Activated CD4-positive, alpha-beta T cell treated with anti-CD3 and anti-CD28 coated beads for 24 hours (primary cell): ENCODE measurements around the gene NRF1.
"Not testable (repeated sequence)": the region's sequence is repeated elsewhere in the genome, so short reads cannot be mapped to it uniquely, and the experiment has no call there.

Experiments used
- DNase-seq, 2 donors: peaks; one replicate each; pipeline ENCODE4 v3.0.0-alpha.2; 2020; ENCODE audit warnings: low read depth in 2 of 2

NRF1 gene

DNA sequence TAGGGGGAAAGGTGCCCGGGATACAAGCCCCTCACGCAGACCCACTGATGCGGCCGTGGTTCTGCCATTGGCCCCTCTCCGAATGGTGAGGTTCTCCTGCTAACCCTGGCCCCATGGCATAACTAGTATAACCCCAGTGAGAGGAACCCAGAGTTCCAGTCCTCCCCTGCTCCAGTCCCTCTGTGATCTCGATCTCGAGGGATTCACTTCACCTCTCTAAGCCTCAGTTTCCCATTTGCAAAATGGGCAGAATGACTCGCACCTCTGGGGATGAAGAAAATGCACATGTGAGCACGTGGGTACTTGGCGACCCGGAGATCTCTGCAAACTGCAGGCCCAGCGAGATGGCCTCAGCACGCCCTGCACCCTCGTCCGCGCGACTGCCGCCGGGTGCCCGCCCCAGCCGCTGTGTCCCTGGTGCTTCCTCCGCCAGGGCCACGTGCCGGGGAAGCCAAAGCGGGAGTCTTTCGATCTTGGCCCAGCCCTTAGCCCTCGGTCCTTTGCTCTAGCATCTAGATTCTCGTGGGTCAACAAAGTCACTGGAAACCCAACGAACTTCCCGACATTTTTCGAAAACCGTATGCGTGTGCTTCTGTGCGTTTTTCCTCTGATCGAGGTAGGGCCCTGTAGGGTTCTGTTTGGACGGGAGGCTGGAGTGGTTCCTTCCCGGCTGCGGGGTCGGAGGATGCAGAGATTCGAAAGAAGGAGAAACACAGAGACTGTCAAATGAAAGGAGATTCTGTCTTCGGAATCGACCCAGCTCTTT lies 171.5 kb downstream of the NRF1 start:
- no peak for DNase-seq

DNA sequence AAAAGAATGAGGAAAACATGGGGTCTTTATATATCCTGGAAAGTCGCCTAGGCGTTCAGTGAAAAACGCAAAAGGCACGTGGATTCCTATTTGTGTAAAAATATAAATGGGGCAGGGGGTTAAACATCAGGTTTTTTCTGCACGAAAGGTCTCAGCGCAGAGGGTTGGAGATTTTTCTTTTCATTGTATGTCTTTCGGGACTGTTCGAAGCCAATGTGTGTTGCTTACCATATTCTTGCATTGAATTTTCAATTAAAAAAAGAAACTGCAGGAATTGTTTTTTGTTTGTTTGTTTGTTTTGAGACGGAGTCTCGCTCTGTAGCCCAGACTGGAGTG lies 172.0 kb downstream of the NRF1 start:
- no peak for DNase-seq

DNA sequence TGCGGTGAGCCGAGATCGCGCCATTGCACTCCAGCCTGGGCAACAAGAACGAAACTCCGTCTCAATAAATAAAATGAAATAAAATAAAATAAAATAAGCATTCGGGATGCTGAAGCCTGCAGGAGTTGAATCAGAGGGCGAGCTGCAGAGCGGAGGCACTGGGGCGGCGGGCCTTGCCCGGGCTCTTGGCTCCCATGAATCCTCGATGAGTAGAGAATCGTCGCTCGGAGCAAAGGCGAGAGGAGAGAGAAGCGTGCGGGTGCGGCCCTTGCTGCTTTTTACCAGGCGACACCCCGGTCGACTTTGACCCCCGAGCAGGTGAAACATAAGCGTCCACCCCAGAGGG lies 172.9 kb downstream of the NRF1 start:
- DNase-seq = no peak

DNA sequence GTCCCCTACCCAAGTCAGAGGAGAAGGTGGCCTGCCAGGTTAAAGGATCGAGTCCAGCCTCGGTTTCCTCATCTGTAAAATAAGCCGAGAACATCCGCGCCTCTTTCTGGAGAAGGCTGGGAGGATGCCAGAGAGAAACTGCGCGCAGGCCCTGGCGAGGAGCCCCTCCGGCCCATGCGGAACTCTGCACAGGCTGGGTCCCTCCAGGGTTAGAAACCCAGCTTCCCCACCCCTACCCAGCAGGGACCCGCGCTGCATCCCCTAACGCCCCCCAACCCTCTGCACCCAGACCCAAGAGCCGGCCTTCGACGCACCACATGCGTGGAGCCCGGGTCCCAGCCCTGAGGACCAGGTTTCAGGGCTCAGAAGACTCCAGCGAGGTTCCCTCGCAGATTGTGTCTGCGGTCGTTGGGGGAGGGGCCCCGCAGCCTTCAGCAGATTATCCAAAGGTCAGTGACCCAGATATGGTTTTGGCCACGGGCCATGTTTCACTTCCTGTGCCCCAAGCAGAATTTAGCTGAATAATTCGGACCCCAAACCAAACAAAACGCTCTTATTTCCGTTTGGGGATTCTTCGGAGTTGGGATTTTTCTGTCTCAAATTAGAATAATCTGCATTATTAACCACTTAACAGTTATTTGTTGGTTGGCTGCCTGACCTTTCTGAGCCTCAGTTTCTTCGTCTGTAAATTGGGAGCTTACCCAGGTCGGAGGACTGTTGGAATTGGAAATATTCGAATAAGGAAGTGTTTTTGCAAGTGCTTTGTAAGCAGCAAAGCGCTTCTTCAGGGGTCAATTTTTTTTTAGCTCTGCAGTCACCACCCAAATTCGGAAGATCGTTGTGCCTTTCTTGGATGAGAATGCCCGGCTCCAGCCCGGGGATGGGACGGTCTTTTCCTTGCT lies 173.5 kb downstream of the NRF1 start:
- DNase-seq = no peak

DNA sequence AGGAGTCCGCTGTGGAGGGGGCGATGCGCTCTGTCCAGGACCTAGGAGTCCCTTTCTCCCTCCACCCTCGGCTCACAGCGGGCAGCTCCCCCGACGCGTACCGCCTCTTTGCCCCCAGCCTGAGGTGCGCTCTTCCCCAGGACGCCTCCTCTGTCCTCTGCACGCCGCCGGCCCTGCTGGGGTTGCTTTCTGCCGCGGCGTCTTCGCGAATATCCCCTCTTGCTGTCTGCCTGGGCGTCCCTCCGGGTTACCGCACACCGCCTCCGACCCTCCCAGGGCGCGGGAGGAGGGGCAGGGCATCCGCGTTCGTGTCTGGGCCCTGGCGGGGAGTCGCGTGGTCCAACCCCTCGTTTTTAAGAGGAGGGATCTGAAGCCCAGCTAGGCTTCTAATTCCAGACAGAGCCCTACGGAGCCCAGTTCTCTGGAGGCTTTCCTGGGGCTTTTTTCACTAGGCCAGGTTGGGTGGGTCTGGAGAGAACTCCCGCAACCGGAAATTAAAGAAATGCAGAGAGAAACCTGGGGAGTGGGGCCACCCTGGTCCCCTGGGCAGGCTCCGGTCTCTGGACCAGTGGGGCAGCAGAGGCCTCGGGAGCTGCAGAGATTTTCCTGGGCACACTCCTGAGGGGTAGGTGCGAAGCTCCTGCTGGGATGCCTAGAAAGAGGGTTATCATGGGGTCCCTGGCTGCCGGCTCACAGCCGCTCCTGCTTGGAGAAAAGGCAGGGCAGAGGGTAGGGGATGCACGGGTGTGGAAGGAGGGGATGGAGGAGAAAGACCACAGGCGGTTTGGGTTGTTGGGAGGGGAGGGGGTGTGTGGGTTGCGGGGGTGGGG lies 174.4 kb downstream of the NRF1 start:
- DNase-seq = no peak

DNA sequence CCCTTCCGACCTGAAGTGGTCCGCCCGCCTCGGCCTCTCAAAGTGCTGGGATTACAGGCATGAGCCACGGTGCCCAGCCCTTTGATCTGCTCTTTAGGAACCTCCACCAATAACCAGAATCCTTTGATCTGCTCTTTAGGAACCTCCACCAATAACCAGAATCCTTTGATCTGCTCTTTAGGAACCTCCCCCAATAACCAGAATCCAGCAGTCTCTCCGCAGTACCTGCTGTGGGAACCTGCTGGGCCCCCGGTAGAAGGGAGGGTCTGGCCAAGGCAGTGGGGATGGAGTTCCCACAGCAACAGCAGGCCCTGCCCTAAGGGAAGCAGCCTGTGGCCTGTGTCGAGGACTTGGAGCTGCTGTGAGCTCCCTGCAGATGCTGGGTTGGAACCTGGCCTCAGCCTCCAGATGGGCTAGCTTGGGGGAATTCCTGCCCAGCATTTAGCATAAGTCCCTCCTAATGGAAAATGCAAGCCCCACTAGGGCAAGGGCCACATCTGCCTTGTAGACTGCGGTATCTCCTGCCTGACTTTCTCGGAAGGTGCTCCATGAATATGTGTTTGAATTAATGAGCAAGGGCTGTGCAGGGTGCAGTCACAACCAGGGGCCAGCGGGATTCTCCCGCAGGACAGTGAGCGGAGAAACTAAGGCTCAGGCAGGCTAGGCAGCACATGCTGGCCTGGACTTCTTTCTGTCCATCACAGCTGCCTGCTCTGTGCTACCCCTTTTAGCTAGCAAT lies 175.5 kb downstream of the NRF1 start:
- no peak for DNase-seq

DNA sequence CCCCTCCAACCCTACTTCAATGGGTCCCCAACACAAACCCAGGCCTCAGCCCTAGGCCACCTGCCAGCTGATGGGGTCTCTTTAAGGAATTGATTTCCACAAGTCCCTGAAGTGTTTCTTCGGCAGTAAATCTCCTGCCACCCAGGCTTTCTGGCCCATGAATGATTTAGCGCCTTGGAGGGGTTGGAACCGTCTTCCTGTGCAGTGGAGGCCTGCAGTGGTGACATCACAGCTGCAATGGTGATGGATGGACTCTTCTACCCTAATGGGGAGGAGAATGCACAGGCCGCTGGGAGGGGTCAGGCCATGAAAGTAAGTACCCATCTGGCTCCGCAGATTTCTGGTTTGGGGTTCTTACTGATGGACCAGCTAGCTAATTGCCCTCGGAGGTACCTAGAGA lies 177.5 kb downstream of the NRF1 start:
- no peak for DNase-seq

DNA sequence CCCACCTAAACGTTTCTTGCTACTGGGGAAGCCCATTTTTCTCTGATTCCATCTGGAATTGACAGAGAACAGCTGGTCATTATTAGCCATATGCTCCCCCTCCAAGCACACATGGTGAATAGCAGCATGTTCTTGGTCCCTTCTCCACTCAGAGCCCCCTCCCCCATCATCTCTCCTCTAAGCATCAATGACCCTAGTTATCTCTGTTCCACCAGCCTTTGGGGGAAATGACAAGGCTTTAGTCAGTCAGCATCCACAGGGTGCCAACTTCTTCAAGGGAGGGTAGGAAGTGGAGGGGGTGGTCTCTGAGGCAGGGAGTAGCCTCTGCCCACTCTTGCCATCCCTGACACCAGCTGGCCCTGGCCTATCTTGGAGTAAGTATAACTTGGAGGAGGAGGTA lies 178.1 kb downstream of the NRF1 start:
- no peak for DNase-seq

DNA sequence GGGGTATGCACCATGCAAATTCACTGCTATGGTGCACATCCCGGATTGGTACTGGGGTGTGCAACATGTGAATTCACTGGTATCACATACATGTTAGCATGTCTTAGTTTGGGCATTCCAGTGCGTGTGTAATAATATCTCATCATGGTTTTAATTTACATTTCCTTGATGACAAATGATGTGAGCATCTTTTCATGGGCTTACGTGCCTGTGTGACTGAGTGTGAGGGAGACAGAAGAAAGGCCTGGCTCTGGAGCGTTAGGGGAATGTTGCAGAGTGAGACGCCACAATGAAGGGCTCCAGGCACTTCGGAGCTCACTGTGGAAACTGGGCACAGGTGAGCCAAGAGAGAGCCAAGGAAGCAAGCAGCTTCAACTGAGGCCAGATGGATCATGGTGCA lies 178.6 kb downstream of the NRF1 start:
- no peak for DNase-seq

DNA sequence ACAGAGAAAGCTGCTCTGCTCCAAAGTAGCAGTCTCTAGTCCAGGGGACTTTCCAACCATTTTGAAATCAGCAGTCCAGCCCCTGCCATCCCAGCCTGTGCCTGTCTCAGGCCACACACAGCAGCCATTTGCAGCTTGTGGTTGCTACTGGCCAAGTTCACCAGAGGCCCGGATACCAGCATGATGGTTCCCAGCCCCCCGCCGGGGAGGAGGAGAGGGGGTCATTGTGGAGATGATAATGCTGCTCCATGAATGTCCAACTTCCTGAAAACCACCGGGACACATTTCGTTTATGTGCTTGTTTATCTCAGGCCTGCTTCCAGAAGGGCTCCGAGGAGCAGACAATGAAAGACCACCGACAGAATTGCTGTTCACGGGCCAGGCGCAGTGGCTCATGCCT lies 181.2 kb downstream of the NRF1 start:
- DNase-seq = no peak

DNA sequence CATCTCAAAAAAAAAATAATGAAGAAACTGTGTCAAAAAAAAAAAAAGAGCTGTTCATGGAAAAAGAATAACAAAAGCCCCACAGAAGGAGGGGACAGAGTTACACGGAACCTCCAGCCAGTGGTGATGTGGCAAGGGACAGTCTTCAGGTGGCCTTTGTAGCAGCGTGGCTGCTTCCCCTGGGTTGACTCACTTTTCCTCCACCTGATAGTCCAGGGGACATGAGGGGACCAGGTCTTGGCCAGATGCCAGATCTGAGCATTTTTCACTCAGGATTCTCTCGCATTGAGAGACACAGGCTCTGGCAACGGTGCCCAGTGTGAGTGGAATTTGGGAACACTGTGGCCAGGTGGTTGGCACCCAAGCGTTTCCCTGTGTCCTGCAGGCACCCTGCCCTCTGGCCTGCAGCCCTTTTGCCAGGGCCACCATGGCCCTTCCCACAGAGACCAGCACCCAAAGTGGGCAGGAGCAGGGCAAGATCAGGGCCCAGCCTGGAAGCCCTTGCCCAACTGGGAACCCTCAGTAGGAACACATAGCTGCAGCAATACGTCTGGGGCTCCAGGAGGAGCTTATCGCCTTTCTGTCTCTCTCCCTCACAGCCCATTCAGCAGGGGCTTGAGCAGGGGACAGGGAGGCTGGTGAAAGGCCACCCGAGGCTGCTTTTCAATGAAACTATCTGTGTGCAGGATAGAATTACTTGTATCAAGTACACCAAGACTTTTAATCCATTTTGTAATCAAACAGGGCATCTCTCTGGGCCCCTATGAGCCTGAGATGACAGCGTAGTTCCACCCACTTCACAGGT lies 182.2 kb downstream of the NRF1 start:
- DNase-seq = no peak

DNA sequence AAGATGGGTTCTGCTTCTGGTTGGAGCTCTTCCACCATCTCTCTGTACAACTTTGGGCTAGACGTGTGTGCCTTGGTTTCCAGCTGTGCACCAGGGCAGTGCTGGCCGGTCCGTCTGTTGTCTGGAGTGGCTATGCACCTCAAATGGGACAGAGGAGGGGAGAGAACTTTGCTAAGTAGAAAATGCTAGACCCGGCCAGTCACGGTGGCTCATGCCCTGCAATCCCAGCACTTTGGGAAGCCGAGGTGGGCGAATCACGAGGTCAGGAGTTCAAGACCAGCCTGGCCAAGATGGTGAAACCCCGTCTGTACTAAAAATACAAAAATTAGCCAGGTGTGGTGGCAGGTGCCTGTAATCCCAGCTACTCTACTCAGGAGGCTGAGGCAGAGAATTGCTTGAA lies 182.9 kb downstream of the NRF1 start:
- not testable (repeated sequence) for DNase-seq

DNA sequence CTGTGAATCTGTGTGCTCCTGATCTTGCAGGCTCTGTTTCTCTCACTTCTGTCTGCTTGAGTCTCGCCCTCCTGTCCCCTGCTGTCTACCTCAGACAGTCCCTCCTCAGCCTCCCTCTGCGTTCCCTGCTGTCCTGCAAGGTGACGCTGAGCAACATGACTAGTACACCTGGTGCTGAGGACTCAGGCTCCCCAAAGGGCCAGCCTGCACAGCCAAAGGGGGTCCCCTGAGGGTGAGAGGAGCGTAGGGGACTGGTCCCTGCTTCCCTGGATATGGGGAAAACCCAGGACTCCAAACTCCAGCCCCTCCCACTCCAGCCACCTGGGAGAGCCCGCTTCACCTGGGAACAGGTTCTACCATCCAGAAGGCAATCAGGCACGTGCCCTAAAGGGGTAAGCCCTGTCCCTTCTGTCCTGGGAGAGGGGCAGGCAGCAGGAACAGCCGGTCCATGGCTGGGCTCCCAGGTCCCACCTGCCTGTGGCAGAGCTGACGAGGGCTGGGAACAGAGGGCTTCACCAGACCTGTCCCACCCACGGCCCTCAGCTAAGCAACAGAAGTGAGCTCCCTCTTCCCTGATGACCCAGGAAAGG lies 184.8 kb downstream of the NRF1 start:
- no peak for DNase-seq

DNA sequence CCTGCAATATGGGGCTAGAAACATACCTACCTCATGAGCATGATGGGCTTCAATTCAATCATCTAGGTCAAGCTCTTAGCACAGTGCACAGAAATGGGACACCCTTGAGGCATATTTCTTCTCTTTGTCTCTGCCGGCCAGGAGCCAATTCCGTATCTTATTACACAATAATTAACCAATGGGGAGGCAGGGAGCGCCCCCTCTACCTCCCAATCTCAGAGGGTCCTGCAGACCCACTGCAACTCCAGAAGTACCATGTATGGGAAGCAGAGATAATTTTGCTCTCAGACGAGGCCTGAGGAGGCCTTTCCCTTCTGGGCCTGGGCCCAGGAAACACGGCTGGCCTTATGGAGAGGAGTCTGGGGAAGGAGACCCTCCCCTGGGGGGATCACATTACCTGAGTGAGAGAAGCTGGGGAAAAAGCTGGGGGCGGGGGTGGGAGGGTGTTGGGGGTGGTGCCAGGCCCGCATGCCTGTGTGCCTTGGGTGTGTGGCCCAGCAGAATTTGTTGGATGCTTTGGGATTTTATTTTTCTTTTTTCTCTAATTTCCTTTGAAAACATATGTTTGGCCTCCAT lies 185.8 kb downstream of the NRF1 start:
- no peak for DNase-seq

DNA sequence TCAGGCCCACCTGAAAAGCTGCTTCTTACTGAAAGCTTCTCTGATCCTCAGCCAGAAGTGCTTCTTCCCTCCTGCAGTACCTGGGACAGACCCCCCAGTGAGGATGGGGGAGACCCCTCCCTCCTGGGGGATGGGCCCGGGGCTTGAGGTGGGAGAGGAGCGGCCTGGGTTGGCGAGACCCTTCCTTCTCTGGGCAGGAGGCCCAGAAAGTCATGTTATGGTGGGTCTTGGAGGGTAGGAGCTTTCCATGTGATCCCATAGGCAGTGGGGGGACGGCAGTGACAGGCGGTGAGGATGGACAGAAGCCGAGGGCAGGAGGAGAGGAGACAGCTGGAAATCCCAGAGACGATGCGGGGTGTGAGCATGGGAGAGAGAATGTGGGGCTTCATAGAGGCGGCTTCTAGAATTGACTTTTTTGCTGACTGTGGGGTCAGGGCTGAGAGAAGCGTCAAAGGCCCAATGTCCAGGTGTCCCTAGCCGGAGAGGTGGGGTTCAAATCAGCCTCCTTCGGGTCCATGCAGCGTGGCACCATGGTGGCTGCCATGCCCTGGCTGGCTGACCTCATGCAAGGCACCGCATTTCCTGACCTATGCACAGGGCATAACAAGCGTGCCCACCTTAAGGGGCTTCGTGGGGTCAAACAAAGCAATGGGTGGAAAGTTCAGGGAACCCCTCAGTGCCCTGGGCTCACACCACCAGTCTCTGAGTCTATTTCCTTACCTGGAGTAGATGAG lies 187.3 kb downstream of the NRF1 start:
- DNase-seq = no peak

DNA sequence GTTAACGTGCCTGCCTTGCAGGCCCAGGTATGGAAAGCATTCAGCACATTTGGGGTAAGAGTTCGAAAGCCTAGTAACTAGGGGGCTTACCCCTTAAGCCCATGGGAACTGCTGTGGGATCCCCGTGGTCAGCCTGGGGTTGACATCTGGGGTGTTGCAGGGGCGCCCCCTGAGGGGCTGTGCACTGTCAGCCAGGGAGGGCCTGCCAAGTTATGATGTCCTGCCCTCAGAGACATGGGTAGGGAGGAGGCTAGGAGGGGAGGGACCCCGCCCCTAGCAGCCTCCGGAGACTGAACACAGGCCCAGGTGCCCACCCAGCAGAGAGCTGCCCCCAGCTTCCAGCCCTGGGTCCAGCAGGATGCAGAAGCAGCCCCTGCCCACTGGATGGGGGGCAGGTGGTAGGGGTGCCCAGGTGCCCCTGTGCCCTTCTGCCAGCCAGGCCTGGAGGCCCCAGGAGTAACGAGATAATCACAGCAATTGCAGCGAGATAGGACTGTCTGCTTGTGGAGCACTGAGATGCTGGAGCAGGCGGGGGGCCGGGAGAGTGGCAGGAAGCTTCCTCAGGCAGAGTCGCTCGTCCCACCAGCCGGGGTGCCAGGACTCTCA lies 187.9 kb downstream of the NRF1 start:
- no peak for DNase-seq

DNA sequence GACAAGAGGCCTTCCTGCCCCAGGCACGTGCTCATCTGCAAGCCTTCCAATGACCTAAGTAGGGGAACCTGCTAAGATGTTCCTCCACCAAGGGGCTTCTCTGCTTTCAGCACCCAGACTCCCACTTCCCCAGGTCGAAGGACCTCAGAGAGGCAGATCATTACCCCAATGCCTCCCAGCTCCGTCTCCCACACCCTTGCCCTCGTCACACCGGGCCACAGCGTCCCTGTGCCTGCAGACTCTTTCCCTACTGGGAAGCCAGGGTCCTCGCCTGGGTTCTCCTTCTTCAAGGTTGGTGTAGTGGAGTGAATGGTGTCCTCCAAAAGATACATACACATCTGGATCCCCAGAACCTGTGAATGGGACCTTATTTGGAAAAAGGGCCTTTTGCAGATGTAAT lies 189.4 kb downstream of the NRF1 start:
- DNase-seq = no peak

DNA sequence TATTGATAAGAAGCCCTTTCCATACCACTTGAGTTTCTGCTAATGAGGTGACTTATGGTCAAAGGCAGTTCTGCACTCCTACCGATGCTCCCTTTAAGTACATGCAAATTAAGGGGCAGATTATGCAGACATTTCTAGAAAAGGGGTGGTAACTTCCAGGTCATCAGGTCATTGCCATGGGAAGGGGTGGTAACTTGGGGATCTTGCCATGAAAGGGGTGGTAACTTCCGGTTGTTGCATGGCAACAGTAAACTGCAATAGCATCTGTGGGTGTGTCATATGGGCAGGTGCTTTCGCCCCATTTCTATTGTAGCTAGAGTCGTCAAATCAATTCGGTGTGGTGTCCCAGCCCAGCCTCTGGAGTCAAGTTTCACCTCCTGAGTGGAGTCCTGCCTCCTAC lies 190.4 kb downstream of the NRF1 start:
- DNase-seq = no peak

DNA sequence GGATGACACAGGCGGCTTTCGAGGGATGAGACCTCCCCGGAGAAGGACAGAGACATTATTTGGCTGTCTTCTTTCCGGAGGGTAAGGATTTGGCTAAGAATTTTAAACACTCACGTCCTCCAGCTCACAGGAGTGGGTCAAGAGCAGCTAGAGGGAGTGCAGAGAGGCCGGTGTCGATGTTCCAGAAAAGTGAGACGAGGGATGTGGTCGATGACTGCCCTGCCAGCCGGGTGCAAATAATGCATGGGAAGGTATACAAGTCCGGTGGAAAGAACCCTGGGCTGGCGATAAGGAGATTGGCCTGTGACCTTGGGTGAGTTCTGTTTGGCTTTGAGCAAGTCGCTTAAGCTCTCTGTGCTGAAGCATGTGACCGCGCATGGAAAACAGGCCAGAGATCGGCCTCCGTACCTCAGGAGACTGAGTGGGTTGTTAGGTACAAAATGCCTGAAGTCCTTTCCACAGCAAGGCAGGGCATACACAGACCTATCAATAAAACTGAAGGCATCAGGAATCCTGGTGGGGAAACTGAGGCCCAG lies 192.1 kb downstream of the NRF1 start:
- no peak for DNase-seq
